Globus pallidus (tissue), 1 donor: ENCODE measurements around the gene C3.
"Not testable (repeated sequence)": the region's sequence is repeated elsewhere in the genome, so short reads cannot be mapped to it uniquely, and the experiment has no call there.

ENCODE experiments used
- DNase-seq: peaks from one replicate; pipeline ENCODE4 v3.0.0-alpha.2; 2015; ENCODE audit warnings: low spot score

Gene C3

DNA sequence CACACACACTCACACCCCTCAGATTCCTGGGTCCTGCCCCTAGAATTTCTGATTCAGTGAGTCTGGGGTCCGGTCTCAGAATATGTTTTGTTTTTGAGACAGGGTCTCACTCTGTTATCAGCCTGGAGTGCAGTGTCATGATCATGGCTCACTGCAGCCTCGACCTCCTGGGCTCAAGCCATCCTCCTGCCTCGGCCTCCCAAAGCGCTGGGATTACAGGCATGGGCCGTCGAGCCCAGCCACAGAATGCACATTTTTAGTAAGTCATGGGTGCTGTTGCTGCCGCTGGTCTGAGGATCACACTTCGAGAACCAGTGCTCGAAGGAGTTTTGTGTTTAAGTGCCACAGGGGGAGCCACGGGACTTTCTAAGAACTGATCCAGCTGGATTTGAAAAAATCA lies 28.4 kb downstream of the C3 start:
- no peak for DNase-seq

DNA sequence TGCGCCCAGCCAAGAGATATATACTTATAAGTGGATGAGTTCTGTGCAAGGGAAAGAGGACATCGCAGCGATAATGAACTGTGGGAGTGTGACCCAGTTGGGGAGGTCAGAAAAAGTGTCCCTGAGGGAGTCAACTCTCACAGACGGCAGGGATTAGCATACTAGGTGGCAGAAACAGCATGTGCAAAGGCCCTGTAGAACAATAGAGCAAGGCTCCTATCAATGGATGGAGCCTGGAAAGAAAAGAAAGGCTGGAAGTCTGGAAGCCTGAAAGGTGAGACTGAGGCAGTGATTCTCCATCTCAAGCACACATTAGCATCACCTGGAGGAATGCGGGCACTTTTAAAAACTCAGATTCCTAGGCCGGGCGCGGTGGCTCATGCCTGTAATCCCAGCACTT lies 29.1 kb downstream of the C3 start:
- no peak for DNase-seq

DNA sequence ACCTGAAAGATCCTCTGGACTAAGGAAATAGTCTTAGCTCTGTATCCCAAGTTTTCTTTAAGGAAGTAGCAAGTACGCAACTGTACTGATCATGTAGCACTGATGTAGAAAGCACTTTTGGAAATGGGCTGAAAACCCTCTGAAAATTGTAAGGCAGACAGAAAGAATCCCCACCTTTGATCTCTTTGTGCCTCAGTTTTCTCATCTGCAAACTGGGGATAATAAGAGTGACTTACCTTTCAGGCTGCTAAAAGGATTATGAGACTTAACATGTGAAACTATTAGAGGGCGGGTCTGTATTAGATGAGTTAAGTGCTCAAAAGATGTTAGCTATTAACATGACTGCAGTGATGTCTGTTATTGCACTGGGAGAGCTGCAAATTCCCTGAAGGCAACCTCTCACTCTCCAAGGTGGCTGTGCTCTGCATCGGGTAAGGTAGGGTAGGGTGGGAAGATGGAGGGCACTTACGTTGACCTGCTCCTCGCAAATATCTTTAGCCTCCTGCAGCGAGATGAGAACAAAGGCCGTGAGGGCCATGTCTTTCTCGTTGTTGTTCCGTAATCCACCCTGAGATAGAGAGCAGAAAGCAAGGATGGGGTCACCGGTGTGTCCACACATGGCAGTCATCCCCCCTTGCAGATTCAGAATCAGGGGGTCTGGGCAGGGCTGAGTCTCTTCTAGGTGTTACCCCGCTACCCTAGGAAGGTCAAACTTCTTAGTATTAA lies 30.1 kb downstream of the C3 start:
- no peak for DNase-seq

DNA sequence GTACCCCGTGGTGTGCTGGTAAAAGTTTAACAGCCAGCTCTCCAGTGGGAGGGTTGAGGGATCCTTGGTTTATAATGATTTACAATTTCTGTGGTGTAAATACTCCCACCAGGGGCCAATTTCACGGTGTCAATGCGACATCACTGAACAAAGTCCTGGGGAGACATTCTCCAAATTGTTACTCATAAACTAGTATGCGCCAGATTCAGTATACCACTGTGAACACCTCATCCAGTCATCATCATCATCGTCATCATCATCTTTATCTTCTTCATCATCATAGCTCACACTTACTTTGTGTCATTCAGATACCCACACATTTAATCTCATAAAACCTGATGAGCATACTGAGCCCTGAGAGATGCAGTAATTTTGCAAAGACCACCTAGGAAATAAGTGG lies 33.3 kb downstream of the C3 start:
- DNase-seq, result no peak

DNA sequence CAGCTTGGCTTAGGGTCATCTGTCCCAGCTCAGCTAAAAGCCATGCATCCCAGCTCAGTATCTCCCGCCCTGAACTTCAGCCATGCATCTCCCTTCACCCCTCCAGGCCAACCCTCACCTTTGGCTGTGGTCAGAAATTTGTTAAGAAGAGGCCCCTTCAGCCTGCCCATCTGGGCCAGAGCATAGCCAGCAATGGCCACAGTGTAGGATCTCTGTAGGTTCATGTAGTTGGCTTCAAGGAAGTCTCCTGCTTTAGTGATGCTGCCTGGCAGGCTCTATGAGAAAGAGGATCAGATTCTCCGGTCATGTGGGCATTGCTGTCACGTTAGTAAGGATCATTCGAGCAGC lies 33.8 kb downstream of the C3 start:
- DNase-seq, result no peak

DNA sequence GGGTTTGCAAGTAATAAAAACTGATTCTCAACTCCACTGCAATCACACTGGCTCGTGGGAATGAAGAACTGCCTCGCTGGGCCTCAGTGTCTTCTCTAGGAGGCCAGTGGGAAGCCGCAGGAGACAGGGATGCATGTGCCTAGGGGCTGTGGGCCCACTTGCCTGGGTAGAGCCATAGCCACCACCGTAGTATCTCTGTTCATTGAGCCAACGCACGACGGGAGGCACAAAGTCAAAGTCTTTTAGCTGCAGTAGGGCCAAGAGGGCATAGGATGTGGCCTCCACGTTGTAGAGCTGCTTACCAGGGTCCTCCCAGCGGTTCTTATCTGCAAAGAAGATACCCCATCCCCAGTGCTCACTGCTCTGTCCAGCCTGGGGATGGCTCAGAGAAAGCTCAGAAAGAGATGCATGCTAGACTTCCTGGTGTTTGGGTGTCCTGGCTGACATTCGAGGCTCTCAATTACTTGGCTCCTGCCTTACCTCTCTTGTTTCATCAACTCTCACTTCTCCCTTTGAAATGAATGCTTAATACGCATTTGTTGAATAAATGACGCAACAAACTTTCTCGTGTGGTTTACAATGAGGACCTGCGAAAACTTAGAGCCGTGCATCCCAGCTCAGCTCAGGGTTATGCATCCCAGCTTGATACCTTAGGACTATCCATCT lies 34.4 kb downstream of the C3 start:
- no peak for DNase-seq

DNA sequence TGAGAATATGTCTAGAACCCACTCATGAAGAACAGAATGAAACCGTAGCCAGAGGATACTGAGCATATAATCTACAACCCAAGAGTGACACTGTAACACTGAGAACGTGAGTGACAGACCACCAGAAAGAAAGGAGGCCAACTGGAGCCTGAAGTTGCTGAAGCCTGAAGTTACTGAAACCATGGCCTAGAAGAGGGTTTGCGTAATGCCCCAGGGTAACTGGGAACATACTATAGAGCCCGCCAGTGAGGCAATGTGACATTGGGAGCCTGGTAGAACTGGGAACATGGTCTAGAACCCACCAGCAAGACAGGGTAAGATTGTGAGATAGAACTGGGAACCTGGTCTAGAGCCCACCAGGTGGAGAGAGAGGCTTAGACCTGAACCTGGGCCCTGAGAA lies 35.0 kb downstream of the C3 start:
- DNase-seq, result no peak

DNA sequence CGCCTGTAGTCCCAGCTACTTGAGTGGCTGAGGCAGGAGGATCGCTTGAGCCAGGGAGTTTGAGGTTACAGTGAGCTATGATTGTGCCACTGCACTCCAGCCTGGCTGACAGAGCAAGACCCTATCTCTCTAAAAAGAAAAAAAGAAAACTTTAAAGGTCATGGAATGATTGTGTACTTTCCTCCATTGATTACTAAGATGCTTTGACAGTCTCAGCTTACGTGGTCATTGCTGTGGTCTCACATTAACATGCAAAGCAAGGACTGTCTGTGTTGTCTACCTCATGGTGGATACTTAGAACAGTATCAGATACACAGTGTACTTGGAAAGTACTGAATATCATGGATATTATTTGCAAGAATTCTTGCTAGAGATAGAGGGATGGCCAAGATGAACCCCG lies 36.5 kb downstream of the C3 start:
- DNase-seq, result no peak

DNA sequence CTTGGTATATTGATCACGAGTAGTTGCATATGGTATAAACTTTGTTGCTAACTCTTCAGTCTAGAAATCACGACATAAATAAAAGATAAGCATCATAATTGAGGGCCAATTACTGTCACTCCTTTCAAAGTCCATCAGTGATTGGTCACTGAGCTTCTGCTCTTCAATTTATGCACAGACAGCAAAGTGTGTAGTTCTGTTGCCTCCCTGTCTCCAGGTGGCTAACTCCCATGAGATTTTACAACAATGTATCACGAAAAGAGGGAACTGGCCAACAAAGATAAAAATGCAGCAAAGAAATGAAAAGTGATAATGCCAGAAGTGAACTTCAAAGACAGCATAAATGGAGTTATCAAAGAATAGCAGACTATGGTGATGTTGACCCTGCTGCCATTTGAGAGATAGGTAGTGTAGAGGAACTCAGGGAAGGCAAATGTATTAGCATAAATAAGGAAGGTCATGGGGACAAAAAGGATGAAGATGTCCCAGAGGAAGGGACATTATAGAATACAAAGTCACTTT lies 37.8 kb downstream of the C3 start:
- no peak for DNase-seq

DNA sequence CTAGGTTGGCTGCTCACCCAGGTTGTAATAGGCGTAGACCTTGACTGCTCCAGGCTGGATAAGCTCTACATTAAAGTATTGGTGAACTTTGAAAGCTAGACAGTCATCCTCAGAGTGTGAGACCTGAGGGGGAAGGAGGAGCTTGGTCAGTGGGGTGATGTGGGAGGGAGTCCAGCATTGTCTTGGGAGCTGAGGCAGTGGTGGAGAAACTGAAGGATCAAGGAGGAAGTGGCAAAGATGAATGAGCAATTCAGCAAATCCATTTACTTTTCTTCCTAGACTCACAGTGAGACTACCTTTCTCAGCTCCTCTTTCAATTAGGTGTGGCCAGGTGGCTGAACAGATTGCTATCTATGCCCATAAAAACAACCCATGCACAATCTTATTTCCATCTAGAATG lies 40.3 kb downstream of the C3 start:
- no peak for DNase-seq

DNA sequence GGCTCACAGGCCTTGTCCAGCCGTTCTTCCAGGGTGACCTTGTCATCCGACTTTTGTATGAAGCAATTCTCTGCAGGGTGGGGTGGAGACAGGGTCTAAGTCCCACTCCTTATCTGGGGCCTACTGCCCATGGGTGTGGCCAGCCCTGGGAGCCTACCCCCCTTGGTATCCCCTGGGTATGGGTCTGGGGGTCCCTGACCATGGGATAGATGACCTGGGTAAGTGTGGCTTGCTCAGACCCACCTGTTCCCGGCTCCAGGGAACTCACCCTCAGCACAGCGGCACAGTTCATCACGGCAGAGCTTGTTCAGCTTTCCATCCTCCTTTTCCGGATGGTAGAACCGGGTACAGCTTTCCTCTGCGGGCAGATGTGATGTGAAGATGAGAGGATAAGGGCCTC lies 41.3 kb downstream of the C3 start:
- no peak for DNase-seq

DNA sequence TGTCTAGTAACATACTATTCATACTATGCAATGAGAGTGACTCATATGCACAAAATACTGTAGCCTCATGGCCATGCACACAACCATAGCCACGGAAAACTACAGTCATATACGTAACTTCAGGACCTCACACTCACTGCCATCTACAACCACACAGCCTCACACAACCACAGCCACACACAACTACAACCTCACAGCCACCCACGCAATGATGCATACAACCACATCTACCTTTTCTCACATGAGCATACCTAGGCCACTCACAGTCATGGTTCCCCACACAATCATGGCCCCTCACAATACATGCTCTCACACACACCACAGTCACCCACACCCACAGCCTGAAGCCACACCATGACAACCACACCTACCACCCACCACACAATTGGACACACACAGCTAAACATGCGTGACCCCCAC lies 41.8 kb downstream of the C3 start:
- no peak for DNase-seq

DNA sequence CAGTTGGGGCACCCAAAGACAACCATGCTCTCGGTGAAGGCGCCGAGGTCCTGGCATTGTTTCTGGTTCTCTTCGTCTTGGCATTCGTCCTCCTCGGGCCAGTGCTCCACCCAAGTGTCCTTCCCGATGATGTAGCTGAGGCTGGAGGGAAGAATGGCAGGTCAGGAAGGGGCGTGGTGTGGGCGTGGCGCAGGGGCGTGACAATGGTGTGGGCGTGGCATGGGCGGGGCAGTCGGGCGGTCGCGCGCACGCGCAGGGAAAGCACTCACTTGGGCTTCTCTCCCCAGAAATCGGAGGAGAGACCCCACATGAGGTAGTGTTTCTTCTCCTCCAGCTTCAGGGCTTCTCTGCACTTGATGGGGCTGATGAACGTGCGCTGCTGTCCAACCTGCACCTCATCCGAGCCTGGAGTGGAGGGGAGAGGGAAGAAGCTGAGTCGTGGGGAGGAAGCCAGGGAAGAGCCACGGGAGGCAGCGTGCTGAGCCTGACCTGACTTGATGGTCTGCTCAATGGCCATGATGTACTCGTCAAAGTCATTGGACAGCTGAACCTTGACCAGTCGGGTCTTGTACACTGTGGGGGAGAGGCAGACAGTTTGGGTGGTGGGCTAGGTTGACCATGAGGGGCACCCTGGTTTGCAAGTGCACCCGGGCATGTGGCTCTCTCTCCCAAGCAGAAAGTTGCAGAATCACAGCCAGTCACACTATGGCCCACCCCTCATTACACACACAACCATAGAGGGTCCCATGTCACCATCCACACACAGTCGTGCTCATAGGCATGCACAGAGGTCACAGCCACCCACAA lies 42.4 kb downstream of the C3 start:
- DNase-seq, result no peak

DNA sequence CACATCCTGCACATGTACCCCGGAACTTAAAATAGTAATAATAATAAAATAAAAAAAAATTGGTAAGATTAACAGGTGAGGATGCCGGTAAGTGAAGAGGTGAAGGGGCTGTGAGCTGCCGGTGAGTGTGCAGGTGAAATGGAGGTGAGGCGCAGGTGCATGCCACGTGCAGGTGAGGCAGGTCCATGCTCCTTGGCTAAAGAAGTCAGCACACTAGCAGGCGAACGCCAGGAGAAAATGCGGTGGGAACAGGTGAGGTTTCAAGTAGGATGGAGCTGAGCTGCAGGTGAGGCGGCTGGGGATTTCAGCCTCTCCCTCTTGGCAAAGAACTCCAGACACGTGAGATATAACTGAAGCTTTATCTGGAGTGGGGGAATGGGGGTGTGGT lies 43.0 kb downstream of the C3 start:
- DNase-seq, result no peak

DNA sequence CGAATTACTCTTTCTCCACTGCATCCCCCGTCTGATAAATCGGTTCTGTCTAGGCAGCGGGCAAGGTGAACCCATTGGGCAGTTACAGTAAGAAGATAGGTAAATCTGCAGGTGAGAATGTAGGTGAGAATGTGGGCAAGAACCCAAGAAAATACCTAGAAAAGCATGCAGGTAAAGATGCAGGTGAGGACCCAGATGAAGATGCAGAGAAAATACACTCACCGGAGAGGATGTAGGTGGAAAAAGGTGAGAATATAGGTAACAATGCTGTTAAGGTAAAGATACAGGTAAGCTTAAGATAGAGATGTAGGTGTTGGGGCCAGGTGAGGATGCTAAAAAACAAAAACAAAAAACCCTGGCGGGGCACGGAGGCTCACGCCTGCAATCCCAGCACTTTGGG lies 44.2 kb downstream of the C3 start:
- DNase-seq, result no peak

DNA sequence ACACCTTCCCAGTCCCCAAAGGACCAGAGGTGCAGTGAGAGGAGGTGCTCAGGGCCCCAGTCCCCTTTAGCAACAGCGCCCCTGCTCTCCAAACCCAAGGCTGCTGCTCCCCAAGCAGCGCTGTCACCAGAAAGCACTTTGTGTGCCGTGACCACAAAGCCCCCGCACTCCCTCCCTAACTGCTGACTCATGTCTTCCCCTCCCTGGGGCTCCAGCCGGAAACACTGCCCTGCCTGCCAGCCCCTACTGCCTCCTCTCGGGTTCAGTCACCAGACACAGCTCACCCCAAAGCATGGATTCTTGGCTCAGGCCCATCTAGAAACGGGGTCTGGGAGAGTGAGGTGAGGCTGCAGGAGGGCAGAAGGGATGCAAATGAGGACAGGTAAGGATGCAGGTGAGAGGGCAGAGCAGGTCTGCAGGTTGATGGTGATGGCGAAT lies 45.6 kb downstream of the C3 start:
- DNase-seq, result no peak

DNA sequence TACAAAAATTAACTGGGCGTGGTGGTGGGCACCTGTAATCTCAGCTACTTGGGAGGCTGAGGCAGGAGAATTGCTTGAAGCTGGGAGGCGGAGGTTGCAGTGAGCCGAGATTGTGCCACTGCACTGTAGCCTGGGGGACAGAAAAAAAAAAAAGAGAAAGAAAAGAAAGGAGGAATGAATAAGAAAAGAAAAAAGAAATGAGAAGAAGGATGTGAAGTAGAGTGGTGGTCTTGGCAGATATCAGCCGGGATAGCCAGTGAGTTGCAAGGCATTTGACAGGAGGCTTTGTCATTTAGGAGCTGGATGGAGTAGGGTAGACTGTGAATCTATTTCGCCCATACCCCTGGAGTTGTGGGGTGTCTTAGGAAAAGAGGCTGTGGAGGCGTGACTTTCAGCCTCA lies 46.0 kb downstream of the C3 start:
- DNase-seq, result not testable (repeated sequence)

DNA sequence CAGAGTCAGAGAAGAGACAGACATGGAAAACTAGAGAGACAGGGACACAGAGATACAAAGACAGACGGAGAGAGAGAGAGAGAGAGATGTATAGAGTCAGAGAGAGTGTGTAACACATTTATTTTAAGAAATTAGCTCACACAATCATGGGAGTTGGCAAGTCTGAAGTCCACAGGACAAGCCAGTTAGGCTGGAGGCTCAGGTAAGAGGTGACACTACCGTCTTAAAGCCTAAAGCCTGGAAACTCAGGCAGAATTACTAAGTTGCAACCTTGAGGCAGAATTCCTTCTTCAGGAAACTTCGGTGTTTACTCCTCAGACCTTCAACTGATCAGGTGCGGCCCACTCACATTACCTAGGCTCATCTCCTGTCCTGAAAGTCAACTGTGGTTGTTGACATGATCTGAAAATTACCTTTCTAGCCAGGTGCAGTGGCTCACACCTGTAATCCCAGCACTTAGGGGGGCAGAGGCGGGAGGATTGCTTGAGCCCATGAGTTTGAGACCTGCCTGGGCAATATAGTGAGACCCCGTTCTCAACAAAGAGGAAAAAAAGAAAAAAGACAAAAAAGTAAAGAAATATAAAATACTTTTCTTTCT lies 47.7 kb downstream of the C3 start:
- DNase-seq, result no peak

DNA sequence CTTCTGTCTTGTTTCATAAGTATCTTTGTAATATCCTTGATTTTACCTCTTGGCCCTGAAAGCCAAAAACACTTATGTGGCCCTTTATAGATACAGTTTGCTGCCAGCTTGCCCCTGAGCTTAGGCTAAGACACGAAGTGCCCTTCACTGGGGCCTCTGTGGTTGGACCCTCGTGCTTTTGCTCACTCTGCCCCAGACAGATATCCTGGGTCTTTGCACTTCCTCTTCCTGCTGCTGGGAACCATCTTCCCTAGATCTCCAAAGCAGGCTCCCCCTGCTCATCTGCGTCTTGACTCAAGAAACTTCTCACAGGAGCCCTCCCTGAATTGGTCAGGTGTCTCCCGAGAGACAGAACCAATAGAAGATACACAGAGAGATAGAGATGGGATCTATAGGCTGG lies 48.5 kb downstream of the C3 start:
- no peak for DNase-seq

DNA sequence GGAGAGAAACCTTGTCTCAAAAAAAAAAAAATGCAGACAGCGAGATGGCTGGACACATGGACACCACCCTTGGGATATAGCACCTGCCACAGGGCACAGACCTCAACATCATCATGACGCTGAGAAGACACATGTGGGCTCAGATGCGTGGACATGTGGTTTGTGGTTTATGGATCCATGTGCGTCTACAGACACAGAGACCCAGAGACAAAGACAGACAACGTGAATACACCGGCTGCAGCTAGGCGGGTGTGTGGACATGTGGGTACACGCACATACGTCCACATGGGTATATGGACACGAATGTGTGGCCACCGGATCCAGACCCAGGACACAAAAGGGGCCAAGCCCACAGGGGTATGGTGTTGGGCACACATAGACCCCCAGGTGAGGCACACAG lies 51.8 kb downstream of the C3 start:
- no peak for DNase-seq

DNA sequence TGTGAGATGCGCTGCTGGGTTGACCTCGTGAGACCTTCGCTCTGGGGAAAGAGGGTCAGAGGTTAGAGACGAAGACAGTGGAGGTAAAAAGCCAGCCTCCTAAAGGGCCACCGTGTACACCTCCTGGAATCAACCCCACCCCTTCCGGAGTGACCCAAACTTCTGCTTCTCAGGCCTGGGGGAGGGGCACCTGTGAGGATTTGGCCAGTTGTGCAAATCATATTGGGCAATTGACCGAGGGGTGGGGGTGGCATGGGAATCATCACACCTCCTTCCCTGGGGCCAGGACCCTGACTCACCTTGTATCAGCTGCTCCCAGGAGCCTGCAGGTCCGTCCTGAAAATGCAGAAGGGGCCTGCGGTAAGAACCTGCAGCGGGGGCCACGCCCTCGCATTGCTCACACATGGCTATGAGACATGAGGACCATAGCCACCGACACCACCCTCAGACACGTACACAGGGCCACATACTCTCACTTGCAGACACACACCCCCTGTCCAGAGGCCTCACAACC lies 53.3 kb downstream of the C3 start:
- no peak for DNase-seq

DNA sequence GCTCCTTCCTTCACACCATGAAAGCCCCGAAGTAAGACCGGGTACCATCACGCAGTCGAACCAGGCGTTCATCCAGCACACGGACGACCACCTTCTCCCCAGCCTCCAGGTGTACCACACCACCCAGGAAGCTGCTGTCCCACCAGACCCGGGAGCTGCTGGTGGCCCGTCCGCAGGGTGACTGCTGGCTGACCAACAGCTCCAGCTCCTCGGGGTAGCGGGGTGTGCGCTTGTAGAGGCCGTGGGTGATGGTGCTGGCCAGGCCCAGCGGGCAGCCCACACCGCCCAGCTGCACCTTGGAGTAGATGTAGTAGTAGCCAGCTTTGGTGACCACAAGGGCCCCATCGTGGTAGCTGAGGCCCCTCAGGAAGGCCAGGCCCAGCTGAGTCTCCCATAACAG lies 55.5 kb downstream of the C3 start:
- DNase-seq, result no peak
